ENCODE measurements around the gene GNAI1. TPM values are rescaled to one million over a fixed set of nuclear protein-coding genes. Genes with fewer than 3 reads are reported as not detected.
A peak's percentile ranks its signal among the peaks of the same experiment; 100 is the strongest.

The GNAI1 gene
- total RNA-seq, 1 experiment from 2014 or later: 85.0 TPM

DNA sequence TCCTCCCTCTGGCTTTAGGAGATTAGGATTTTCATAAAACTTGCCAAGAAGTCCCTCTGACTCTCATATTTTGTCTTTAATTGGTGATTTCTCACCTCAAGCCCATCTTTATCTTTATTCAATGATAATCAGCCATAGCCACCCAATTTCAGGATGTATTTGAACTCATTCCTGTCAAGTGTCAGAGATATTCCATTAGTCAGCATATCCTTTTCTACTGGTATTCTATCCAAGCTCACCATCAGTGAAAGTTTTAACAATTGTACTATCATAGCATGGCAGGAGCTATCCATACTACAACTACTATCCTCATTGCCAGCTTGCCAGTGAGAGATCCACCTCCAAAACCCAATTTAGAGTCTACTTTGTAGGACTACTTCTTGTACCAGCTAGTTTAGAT lies 114.6 kb downstream of the GNAI1 start:
- DNase-seq (ENCODE audit: low spot score): no peak

DNA sequence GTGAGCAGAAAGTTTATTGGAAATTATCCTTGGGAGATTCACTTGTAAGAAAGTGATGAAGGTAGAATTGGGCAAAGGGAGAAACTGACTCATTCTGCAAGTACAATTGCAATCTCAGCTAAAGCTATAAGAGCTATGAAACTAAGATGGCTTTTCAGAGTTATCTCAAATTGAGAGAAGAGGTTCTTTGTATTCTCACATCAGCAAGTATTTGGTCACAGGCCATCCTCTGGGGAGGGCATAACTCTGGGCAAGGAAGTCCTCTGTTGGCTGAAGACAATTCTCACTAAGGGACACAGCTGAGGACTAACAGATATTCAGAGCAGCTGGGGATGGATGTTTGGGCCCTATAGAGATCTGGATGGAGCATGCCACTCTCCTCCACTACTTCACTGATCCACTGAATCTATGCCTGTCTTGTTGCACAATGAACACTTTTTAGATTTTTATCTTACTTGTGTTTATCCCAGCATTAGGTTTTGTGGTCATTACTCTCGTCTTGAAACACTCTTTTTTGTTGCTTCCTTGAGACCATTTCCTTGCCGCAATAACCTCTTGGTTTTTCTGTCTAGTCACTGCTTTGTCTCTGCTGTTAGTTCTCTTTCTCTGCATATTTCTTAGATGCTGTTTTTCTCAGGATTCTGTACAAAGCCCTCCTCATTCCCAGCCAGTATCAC lies 115.1 kb downstream of the GNAI1 start:
- DNase-seq (ENCODE audit: low spot score): peak; percentile 75

DNA sequence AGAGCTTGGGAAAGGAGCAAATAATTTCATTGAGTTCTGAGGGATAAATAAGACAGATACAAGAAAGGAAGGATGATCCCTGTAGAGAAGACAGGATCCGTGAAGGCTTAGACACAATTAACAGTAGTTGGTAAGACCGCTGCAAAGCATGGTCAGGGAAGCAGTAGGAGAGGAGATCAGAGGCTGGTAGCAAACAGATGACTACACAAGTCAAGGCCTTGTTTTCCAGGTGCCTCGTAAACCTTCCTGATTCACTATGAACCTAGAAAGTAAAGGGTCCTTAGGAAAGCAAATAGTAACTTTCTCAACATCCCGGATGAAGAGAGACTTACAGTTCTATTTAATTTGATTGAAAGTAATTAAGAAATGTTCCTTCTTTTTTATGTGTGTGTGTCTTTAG lies 118.6 kb downstream of the GNAI1 start:
- no peak for DNase-seq (ENCODE audit: low spot score)

DNA sequence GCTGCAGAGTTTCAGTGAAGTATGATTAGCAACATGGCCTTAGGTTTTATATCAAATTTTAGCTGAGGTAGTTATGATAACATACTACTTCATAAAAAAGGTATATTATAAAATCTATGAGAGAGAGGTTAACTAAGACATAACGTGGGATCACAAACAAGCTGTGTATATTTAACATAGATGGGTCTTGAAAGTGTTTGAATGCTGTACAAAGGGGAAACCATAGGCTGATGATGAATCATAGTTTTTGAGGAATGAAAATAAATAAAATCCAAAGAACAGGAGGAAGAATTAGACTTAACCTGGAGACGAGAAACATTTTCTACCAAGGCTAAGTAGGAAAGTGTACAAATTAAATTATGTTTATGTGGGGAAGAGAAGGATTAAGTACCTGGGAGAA lies 119.0 kb downstream of the GNAI1 start:
- no peak for DNase-seq (ENCODE audit: low spot score)

DNA sequence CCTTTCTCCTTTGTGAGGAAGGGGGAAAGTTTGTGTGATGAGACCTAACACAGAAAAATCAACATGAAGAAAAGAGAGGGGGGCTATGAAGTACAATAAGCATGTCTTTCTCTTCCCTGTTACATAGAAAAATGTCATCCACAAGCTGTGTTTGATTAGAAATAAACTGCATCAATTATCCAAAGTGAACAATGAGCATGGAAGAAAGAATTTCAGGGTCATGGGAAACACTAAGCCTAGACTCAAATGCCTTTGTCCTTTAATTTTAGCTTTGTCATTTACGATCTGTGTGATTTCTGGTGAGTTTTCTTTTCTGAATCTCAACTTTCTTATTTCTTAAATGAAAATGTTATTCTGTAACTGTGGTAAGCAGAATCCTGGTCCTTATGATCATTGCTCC lies 121.0 kb downstream of the GNAI1 start:
- DNase-seq (ENCODE audit: low spot score): no peak

DNA sequence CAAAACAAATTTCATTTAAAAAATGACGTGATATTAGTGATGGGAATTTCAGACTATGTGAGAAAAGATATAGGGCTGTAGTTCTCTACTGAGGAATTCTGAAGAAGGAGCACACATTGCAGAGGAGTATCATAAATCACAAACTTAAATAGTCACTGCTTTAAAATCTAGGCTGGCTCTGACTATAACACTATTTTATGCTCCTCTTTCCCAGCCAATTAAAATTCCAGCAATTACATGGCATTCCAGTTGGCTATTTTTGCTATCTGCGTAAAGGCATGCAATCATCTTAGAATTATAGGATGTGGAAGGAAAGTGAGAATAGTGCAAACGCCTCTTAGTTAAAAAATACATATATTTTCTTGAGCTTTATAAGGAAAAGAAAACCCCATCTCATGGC lies 123.1 kb downstream of the GNAI1 start:
- no peak for DNase-seq (ENCODE audit: low spot score)

DNA sequence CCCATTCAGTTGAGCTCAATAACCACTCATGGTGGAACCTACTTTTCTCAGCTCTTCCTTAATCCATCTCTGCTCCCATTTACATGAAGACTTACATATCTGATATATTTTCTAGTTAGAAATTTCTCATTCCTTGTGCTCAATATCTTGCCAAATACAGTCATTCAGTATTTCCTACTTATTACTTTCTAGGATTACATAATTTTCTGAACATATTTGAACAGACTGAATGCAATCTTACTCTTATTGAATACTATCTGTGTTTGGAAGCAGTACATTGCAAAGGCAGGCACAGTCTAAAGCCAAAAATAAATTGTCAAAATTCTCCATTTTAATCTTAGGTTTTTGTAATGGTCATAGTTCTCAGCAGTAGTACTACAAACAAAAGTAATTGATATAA lies 126.0 kb downstream of the GNAI1 start:
- DNase-seq (ENCODE audit: low spot score): no peak

DNA sequence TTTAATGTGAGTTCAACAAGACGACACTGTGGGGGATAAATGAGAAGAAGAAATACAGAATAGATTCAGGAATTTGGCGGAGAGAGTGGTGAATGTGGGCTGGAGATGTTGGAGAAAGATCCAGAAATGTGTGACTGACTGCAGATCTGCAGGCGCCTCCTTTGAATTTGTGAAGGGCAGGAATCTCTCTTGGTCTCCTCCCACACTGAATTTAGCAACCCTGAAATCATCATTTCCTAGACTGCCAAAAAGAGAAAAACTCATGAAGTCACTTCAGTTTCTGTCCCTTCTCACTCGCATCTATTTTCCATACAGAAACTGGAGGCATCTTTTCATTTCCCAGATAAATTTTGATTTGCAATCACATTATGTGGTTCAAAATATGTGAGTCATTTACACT lies 128.7 kb downstream of the GNAI1 start:
- DNase-seq (ENCODE audit: low spot score): no peak

DNA sequence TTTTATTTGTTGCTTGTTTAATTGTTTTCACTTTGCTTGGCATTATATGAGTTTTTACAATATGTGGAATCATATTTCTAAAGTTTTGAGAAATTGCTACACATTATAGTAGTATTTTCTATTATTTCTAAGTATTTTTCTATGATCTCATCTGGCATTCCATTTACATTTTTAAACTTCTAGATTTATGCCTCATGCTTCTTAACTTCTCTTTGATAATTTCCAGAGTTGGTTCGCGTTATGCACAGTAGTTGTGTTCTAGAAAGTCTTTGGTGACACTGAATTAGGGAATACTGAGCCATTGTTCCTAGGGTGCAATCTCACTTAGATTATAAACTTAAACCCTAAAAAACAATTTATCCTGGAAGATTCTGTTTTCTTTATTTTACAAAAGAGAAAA lies 129.2 kb downstream of the GNAI1 start:
- no peak for DNase-seq (ENCODE audit: low spot score)

DNA sequence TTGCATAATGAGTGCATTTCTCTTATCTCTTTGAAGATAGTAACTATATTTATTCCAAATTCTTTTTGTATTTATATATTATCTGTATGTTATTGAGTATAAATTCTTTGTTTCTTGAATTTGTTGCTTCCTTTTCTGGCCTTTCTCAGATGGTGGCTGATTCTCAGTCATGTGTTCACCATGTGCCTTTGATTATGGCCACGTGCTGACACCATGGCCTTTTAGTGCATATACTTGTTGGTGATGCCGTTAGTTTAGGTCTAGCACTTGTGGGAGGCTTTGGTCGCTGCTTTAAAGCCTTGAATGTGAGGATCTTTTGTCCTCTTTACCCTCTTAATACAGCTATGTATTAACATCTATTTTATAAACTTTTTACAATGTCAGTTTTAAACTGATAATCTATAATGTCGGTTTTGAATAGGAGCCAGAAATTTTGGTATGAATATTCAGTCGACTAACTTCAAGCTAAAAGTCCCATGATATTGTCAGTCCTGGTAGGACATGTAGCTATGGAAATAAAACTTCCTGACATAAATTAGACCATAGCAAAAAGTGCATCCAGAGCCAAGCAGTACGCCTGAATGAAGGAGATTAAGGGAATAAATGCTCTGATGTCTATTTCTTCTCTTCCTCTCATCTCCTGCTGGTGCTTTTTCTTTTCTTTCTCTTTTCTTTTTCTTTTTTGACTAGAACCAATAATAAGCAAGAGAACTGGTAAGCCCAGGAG lies 130.3 kb downstream of the GNAI1 start:
- no peak for DNase-seq (ENCODE audit: low spot score)

DNA sequence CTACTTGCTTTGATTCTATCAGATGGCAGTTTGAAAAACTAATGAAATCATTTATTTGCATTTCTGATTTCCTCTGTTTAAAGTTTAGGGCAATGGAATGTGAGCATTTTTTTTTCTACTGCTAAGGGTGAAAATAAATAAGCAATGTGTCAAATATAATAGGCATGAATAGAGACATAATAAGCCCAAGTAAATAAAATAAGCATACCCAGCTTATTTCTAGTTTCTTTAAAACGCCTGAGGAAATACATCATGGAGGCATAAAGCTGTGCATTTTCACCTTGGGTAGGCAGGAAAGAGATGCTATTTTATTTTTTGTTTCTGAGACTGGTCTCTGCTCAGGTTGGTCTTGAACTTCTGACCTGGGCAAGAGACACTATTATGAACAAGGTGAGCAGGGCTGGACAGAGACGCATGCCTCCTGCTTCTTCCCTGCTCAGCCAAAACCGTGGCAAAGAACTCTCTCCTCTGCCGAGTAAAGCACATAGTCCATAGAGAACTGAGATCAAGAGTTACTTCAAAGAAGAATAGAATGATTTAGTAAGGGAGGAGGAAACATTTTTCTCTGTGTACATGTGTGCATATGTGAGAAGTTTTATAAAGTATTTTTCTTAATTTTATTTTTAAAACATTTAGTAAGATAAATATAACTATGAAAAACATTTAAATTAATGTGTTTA lies 138.1 kb downstream of the GNAI1 start:
- DNase-seq (ENCODE audit: low spot score): no peak

DNA sequence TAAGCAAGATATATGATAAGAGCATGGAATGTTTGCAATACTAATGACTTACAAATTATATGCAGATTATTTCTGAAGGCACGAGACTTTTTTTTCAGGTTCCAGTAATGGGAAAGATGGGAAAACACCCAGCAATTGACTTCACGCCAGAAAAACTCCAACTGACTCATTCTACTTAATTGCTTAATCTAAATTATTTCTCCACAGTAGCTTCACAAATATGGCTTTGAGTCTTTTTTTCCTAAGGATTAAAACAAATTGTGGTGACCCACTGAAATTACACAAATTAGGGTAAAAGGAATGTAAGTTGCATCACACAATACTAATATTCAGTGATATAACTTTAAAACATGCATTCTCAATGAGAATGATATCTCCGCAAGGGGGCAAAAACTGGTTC lies 138.7 kb downstream of the GNAI1 start:
- peak; percentile 42 for DNase-seq (ENCODE audit: low spot score)

DNA sequence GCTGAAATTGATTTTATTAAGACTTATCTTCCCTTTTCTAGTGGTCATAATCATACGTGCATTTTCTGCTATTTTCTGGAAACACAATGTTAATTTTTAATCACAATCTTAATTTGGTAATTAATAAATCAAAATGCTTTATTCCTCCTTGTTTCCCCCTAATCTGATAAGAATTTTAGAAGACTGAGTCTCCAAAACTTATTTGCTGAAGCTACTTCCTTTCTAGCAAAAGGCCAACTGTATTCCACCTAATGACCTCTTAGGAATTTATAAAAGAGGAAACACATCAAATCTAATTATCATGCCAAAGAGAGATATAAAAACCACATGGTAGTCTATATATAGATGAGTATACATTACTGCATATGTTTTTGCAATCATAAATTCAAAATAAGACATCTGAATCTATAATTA lies 140.6 kb downstream of the GNAI1 start:
- no peak for DNase-seq (ENCODE audit: low spot score)
